Trophoblast cell (in vitro differentiated cells and primary cell): ENCODE measurements around the gene SHMT2.

Source experiments
- DNase-seq, 2 donors: peaks; one replicate each; pipeline ENCODE4 v3.0.0-alpha.2; 2016
- H2AFZ ChIP-seq: 2 replicates; pipeline ENCODE4 v1.6.1; 2013; ENCODE audit warnings: low read length, moderate library complexity, mild to moderate bottlenecking; ENCODE audit not compliant: insufficient read depth, poor library complexity
- H2AK5ac ChIP-seq: 2 replicates; pipeline ENCODE4 v1.6.1; 2013; ENCODE audit warnings: mild to moderate bottlenecking, low read length
- H2BK120ac ChIP-seq: 2 replicates; pipeline ENCODE4 v1.6.1; 2013; ENCODE audit warnings: low read length, mild to moderate bottlenecking, moderate library complexity; ENCODE audit not compliant: insufficient read depth, poor library complexity
- H2BK12ac ChIP-seq: 2 replicates; pipeline ENCODE4 v1.6.1; 2013; ENCODE audit warnings: mild to moderate bottlenecking, low read length, moderate library complexity
- H2BK5ac ChIP-seq: 2 replicates; pipeline ENCODE4 v1.6.1; 2013; ENCODE audit warnings: low read length, low read depth, moderate library complexity, mild to moderate bottlenecking; ENCODE audit not compliant: poor library complexity
- H3K14ac ChIP-seq: 2 replicates; pipeline ENCODE4 v1.6.1; 2013; ENCODE audit warnings: mild to moderate bottlenecking, low read length
- H3K18ac ChIP-seq: 2 replicates; pipeline ENCODE4 v1.6.1; 2013; ENCODE audit warnings: mild to moderate bottlenecking, low read length
- H3K23ac ChIP-seq: 2 replicates; pipeline ENCODE4 v1.6.1; 2013; ENCODE audit warnings: low read length
- H3K27ac ChIP-seq: 2 replicates; pipeline ENCODE4 v1.5.1; 2013; ENCODE audit warnings: low read depth, mild to moderate bottlenecking, inconsistent platforms, low read length, moderate library complexity
- H3K27me3 ChIP-seq: 2 replicates; pipeline ENCODE4 v1.6.1; 2013; ENCODE audit warnings: inconsistent platforms, mild to moderate bottlenecking, low read length, moderate library complexity; ENCODE audit not compliant: insufficient read depth
- H3K36me3 ChIP-seq, 2 experiments: 1 replicate in 1 of 2; 2 replicates in 1 of 2; pipeline ENCODE4 v1.6.1; 2013; ENCODE audit warnings: low read length in 2 of 2, mild to moderate bottlenecking in 2 of 2, moderate library complexity in 1 of 2; ENCODE audit not compliant: insufficient read depth in 2 of 2, control insufficient read depth in 1 of 2
- H3K4ac ChIP-seq: 2 replicates; pipeline ENCODE4 v1.6.1; 2013; ENCODE audit warnings: low read depth, mild to moderate bottlenecking, low read length, moderate library complexity
- H3K4me1 ChIP-seq, 2 experiments: 1 replicate in 1 of 2; 2 replicates in 1 of 2; pipeline ENCODE4 v1.6.1; 2013; ENCODE audit warnings: low read length in 2 of 2, mild to moderate bottlenecking in 2 of 2, moderate library complexity in 1 of 2; ENCODE audit not compliant: insufficient read depth in 2 of 2, control insufficient read depth in 1 of 2
- H3K4me2 ChIP-seq: 2 replicates; pipeline ENCODE4 v1.6.1; 2013; ENCODE audit warnings: inconsistent platforms, mild to moderate bottlenecking, low read length, moderate library complexity
- H3K4me3 ChIP-seq: 2 replicates; pipeline ENCODE4 v1.5.1; 2013; ENCODE audit warnings: mild to moderate bottlenecking, low read depth, low read length, inconsistent platforms
- H3K79me1 ChIP-seq: one replicate; pipeline ENCODE4 v1.6.1; 2013; ENCODE audit warnings: low read length
- H3K79me2 ChIP-seq: 2 replicates; pipeline ENCODE4 v1.6.1; 2013; ENCODE audit warnings: low read length, mild to moderate bottlenecking; ENCODE audit not compliant: control insufficient read depth, insufficient read depth, poor library complexity
- H3K9ac ChIP-seq: 2 replicates; pipeline ENCODE4 v1.6.1; 2013; ENCODE audit warnings: mild to moderate bottlenecking, low read length
- H3K9me3 ChIP-seq: 2 replicates; pipeline ENCODE4 v1.6.1; 2013; ENCODE audit warnings: low read depth, mild to moderate bottlenecking, control low read depth, inconsistent platforms, low read length; ENCODE audit not compliant: insufficient read depth
- H4K12ac ChIP-seq: 2 replicates; pipeline ENCODE4 v1.6.1; 2013; ENCODE audit warnings: low read depth, mild to moderate bottlenecking, low read length, moderate library complexity
- H4K8ac ChIP-seq: 2 replicates; pipeline ENCODE4 v1.6.1; 2013; ENCODE audit warnings: low read depth, mild to moderate bottlenecking, low read length, moderate library complexity
- H4K91ac ChIP-seq: one replicate; pipeline ENCODE4 v1.6.1; 2013; ENCODE audit warnings: low read depth, mild to moderate bottlenecking, low read length, moderate library complexity
- WGBS: extraction: QIAGEN DNeasy Blood & Tissue Kit; methylation state at CpG from one replicate; pipeline ENCODE4 v1.1.7; 2013; ENCODE audit warnings: missing lambda C conversion rate; ENCODE audit not compliant: insufficient read length, insufficient coverage; ENCODE audit errors: extremely low coverage; 5-methylcytosine and 5-hydroxymethylcytosine counted together

SHMT2 gene

GRCh38 chr12:57204454-57204853 is 25.1 kb upstream of the SHMT2 start:
- no peaks in the 10 kb centered on the region for H3K79me2 ChIP-seq
- no peak overlapping the region for H4K12ac ChIP-seq
- no peaks in the 10 kb centered on the region for H3K4me1 ChIP-seq
- no peak overlapping the region for H4K8ac ChIP-seq
- no peak overlapping the region for H3K4me2 ChIP-seq
- H4K91ac ChIP-seq: no peak overlapping the region
- H2BK5ac ChIP-seq: no peak overlapping the region
- DNase-seq: no peak
- H2BK12ac ChIP-seq: no peak overlapping the region
- no peak overlapping the region for H3K9ac ChIP-seq
- H3K4ac ChIP-seq: no peak overlapping the region
- H3K9me3 ChIP-seq: peaks cover 4% of the 10 kb centered on the region
- H2AFZ ChIP-seq: no peak overlapping the region
- peaks cover 94% of the 10 kb centered on the region in 2 experiments for H3K36me3 ChIP-seq
- H3K23ac ChIP-seq: no peak overlapping the region
- H3K79me1 ChIP-seq: no peaks in the 10 kb centered on the region
- no peak overlapping the region for H2BK120ac ChIP-seq
- no peak overlapping the region for H3K18ac ChIP-seq
- no peaks in the 10 kb centered on the region for H3K27me3 ChIP-seq
- no CpG with 5 or more reads among the region's 19 CpGs for WGBS
- no peak overlapping the region for H3K4me3 ChIP-seq
- H2AK5ac ChIP-seq: no peak overlapping the region
- H3K14ac ChIP-seq: no peak overlapping the region
- no peak overlapping the region for H3K27ac ChIP-seq

- Histone ChIP-seq H3K27ac (no peak overlapping the region), H3K9ac (no peak overlapping the region), H3K9me3 (peaks cover 4% of the 10 kb centered on the region), H4K12ac (no peak overlapping the region), H2AK5ac (no peak overlapping the region), H4K8ac (no peak overlapping the region), H2BK5ac (no peak overlapping the region), H3K4me3 (no peak overlapping the region), H4K91ac (no peak overlapping the region), H3K4me2 (no peak overlapping the region), H2BK12ac (no peak overlapping the region), H3K14ac (no peak overlapping the region), H3K23ac (no peak overlapping the region), H3K27me3 (no peaks in the 10 kb centered on the region), H3K79me2 (no peaks in the 10 kb centered on the region), H3K79me1 (no peaks in the 10 kb centered on the region), H2BK120ac (no peak overlapping the region), H2AFZ (no peak overlapping the region), H3K18ac (no peak overlapping the region), H3K4me1 (no peaks in the 10 kb centered on the region), H3K36me3 (peaks cover 94 to 95% of the 10 kb centered on the region in 2 experiments), H3K4ac (no peak overlapping the region)
- WGBS: no CpG with 5 or more reads among the region's 26 CpGs
- no peak for DNase-seq
Measured at GRCh38 chr12:57205186-57205585, 24.3 kb upstream of the SHMT2 start.

GRCh38 chr12:57205931-57206330 is 23.6 kb upstream of the SHMT2 start:
- Histone ChIP-seq H2BK12ac (no peak overlapping the region), H3K18ac (no peak overlapping the region), H2BK5ac (no peak overlapping the region), H3K79me2 (no peaks in the 10 kb centered on the region), H3K14ac (no peak overlapping the region), H3K4me1 (no peaks in the 10 kb centered on the region), H4K8ac (no peak overlapping the region), H3K9ac (no peak overlapping the region), H2BK120ac (no peak overlapping the region), H3K4me3 (peak overlapping the region; percentile 18), H4K12ac (no peak overlapping the region), H3K4ac (no peak overlapping the region), H4K91ac (no peak overlapping the region), H3K23ac (no peak overlapping the region), H3K36me3 (peaks cover 95% of the 10 kb centered on the region in 2 experiments), H3K27me3 (no peaks in the 10 kb centered on the region), H3K27ac (no peak overlapping the region), H3K79me1 (no peaks in the 10 kb centered on the region), H2AFZ (no peak overlapping the region), H3K9me3 (peaks cover 4% of the 10 kb centered on the region), H2AK5ac (no peak overlapping the region), H3K4me2 (no peak overlapping the region)
- DNase-seq: no peak
- no CpG with 5 or more reads among the region's 7 CpGs for WGBS

- no peak overlapping the region for H3K4ac ChIP-seq
- no peak overlapping the region for H3K23ac ChIP-seq
- H3K18ac ChIP-seq: no peak overlapping the region
- no peak overlapping the region for H3K9ac ChIP-seq
- peaks cover 0 to 2% of the 10 kb centered on the region in 2 experiments for H3K4me1 ChIP-seq
- WGBS: no CpG with 5 or more reads among the region's 29 CpGs
- peaks cover 6% of the 10 kb centered on the region for H3K9me3 ChIP-seq
- H3K36me3 ChIP-seq: peaks cover 93 to 96% of the 10 kb centered on the region in 2 experiments
- H4K8ac ChIP-seq: no peak overlapping the region
- no peaks in the 10 kb centered on the region for H3K27me3 ChIP-seq
- H2BK120ac ChIP-seq: no peak overlapping the region
- no peak overlapping the region for H4K12ac ChIP-seq
- no peaks in the 10 kb centered on the region for H3K79me1 ChIP-seq
- no peak overlapping the region for H2AFZ ChIP-seq
- no peak overlapping the region for H4K91ac ChIP-seq
- H3K4me3 ChIP-seq: no peak overlapping the region
- no peak overlapping the region for H2BK12ac ChIP-seq
- no peaks in the 10 kb centered on the region for H3K79me2 ChIP-seq
- no peak overlapping the region for H3K14ac ChIP-seq
- no peak overlapping the region for H3K27ac ChIP-seq
- no peak overlapping the region for H2BK5ac ChIP-seq
- H3K4me2 ChIP-seq: no peak overlapping the region
- no peak overlapping the region for H2AK5ac ChIP-seq
- DNase-seq: no peak
Measured at GRCh38 chr12:57207731-57208630, 21.5 kb upstream of the SHMT2 start.
